ENCODE measurements around the gene PPP1R7. TPM values are rescaled to one million over a fixed set of nuclear protein-coding genes. Genes with fewer than 3 reads are reported as not detected.

Gene PPP1R7
- total and polyA plus RNA-seq, 4 donors = 18.0 to 45.8 (median 29.0) TPM

- TF ChIP-seq, protein P1, sequence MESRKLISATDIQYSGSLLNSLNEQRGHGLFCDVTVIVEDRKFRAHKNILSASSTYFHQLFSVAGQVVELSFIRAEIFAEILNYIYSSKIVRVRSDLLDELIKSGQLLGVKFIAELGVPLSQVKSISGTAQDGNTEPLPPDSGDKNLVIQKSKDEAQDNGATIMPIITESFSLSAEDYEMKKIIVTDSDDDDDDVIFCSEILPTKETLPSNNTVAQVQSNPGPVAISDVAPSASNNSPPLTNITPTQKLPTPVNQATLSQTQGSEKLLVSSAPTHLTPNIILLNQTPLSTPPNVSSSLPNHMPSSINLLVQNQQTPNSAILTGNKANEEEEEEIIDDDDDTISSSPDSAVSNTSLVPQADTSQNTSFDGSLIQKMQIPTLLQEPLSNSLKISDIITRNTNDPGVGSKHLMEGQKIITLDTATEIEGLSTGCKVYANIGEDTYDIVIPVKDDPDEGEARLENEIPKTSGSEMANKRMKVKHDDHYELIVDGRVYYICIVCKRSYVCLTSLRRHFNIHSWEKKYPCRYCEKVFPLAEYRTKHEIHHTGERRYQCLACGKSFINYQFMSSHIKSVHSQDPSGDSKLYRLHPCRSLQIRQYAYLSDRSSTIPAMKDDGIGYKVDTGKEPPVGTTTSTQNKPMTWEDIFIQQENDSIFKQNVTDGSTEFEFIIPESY (IDR thresholded peaks at IDR 0.05) = no peak
- no peak for TF ChIP-seq GABPA (IDR thresholded peaks at IDR 0.05 in 1 of 2, conservative IDR thresholded peaks at IDR 0.05 in 1 of 2)
Observed at GRCh38 chr2:241204010-241204384, 53.7 kb downstream of the PPP1R7 start (continued).

GRCh38 chr2:241204490-241204889 is 54.2 kb downstream of the PPP1R7 start:
- Histone ChIP-seq H3K27me3 (ENCODE audit: control insufficient read depth in 4 of 4, insufficient read depth in 4 of 4, low read length in 3 of 4) (no peaks in the 10 kb centered on the region), H3K36me3 (ENCODE audit: control insufficient read depth in 4 of 4, insufficient read depth in 3 of 4, low read depth in 1 of 4, low read length in 3 of 4) (no peaks in the 10 kb centered on the region), H3K27ac (ENCODE audit: low read depth in 1 of 2, low read length in 2 of 2) (no peak overlapping the region), H3K9me3 (ENCODE audit: control insufficient read depth in 4 of 4, low read length in 3 of 4) (no peaks in the 10 kb centered on the region), H3K4me1 (ENCODE audit: control insufficient read depth in 4 of 4, insufficient read depth in 4 of 4, low read length in 3 of 4) (no peaks in the 10 kb centered on the region), H3K9ac (ENCODE audit: low read depth in 1 of 2, low read length in 2 of 2) (no peak overlapping the region), H3K4me3 (ENCODE audit: low read depth in 1 of 3, low read length in 3 of 3) (no peak overlapping the region)
- TF ChIP-seq, protein P2, sequence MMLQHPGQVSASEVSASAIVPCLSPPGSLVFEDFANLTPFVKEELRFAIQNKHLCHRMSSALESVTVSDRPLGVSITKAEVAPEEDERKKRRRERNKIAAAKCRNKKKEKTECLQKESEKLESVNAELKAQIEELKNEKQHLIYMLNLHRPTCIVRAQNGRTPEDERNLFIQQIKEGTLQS (IDR thresholded peaks at IDR 0.05) = no peak
- TF ChIP-seq TAF1 (conservative IDR thresholded peaks at IDR 0.05) (no peak), NR2F2 (IDR thresholded peaks at IDR 0.05) (no peak), JUND (IDR thresholded peaks at IDR 0.05) (no peak), FOXA2 (IDR thresholded peaks at IDR 0.05) (no peak), GABPA (IDR thresholded peaks at IDR 0.05 in 1 of 2, conservative IDR thresholded peaks at IDR 0.05 in 1 of 2) (no peak), EGR1 (IDR thresholded peaks at IDR 0.05; ENCODE audit: low read depth in 2 of 2) (no peak), RXRA (IDR thresholded peaks at IDR 0.05) (no peak), RAD21 (IDR thresholded peaks at IDR 0.05) (no peak), YY1 (IDR thresholded peaks at IDR 0.05) (no peak), FOXA1 (IDR thresholded peaks at IDR 0.05) (no peak)
- TF ChIP-seq, protein P3, sequence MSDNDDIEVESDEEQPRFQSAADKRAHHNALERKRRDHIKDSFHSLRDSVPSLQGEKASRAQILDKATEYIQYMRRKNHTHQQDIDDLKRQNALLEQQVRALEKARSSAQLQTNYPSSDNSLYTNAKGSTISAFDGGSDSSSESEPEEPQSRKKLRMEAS (IDR thresholded peaks at IDR 0.05) = no peak
- TF ChIP-seq, protein P4, sequence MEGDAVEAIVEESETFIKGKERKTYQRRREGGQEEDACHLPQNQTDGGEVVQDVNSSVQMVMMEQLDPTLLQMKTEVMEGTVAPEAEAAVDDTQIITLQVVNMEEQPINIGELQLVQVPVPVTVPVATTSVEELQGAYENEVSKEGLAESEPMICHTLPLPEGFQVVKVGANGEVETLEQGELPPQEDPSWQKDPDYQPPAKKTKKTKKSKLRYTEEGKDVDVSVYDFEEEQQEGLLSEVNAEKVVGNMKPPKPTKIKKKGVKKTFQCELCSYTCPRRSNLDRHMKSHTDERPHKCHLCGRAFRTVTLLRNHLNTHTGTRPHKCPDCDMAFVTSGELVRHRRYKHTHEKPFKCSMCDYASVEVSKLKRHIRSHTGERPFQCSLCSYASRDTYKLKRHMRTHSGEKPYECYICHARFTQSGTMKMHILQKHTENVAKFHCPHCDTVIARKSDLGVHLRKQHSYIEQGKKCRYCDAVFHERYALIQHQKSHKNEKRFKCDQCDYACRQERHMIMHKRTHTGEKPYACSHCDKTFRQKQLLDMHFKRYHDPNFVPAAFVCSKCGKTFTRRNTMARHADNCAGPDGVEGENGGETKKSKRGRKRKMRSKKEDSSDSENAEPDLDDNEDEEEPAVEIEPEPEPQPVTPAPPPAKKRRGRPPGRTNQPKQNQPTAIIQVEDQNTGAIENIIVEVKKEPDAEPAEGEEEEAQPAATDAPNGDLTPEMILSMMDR (IDR thresholded peaks at IDR 0.05; ENCODE audit: low read depth, low read length, missing input control) = no peak
- TF ChIP-seq, protein P1 (IDR thresholded peaks at IDR 0.05) = no peak
- TF ChIP-seq, protein P5, sequence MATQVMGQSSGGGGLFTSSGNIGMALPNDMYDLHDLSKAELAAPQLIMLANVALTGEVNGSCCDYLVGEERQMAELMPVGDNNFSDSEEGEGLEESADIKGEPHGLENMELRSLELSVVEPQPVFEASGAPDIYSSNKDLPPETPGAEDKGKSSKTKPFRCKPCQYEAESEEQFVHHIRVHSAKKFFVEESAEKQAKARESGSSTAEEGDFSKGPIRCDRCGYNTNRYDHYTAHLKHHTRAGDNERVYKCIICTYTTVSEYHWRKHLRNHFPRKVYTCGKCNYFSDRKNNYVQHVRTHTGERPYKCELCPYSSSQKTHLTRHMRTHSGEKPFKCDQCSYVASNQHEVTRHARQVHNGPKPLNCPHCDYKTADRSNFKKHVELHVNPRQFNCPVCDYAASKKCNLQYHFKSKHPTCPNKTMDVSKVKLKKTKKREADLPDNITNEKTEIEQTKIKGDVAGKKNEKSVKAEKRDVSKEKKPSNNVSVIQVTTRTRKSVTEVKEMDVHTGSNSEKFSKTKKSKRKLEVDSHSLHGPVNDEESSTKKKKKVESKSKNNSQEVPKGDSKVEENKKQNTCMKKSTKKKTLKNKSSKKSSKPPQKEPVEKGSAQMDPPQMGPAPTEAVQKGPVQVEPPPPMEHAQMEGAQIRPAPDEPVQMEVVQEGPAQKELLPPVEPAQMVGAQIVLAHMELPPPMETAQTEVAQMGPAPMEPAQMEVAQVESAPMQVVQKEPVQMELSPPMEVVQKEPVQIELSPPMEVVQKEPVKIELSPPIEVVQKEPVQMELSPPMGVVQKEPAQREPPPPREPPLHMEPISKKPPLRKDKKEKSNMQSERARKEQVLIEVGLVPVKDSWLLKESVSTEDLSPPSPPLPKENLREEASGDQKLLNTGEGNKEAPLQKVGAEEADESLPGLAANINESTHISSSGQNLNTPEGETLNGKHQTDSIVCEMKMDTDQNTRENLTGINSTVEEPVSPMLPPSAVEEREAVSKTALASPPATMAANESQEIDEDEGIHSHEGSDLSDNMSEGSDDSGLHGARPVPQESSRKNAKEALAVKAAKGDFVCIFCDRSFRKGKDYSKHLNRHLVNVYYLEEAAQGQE (IDR thresholded peaks at IDR 0.05) = no peak
- WGBS = 87% methylated on average over 4 of the region's 4 CpGs
- no peak for DNase-seq (ENCODE audit: low spot score)

Measured in liver (tissue), 9 donors.